WTC11 (cell line): ENCODE data around the gene CARD14. TPM values are rescaled to one million over a fixed set of nuclear protein-coding genes. Genes with fewer than 3 reads are reported as not detected.
A peak's percentile ranks its signal among the peaks of the same experiment; 100 is the strongest.
"Not testable (repeated sequence)": the region's sequence is repeated elsewhere in the genome, so short reads cannot be mapped to it uniquely, and the experiment has no call there.

ENCODE experiments used
- ATAC-seq: fragments of 200-7000 bp; cut with Tn5 transposase; 2 replicates; pipeline ENCODE4 v1.10.0; 2021; ENCODE audit warnings: mild to moderate bottlenecking, moderate library complexity
- CTCF ChIA-PET: fragments of 300-600 bp; sonication (Branson Sonifier 250); formaldehyde crosslinking; loops from one replicate; lab custom pipeline; 2021; ENCODE audit warnings: antibody characterized with exemption; lab: Charles Lee
- POLR2A ChIA-PET: fragments of 350-600 bp; sonication (Branson Sonifier 250); formaldehyde crosslinking; loops from one replicate; lab custom pipeline; 2021; ENCODE audit warnings: antibody characterized with exemption; lab: Charles Lee
- DNase-seq: peaks from one replicate; pipeline ENCODE4 v3.0.0; 2021; ENCODE audit warnings: low spot score
- H3K27ac Mint-ChIP-seq: 2 replicates; pipeline ENCODE4 v1.8.0; 2021; ENCODE audit warnings: mixed read lengths
- H3K27me3 Mint-ChIP-seq: 2 replicates; pipeline ENCODE4 v1.8.0; 2021; ENCODE audit warnings: low read depth, mild to moderate bottlenecking, moderate library complexity, mixed read lengths
- H3K36me3 Mint-ChIP-seq: 2 replicates; pipeline ENCODE4 v1.8.0; 2021; ENCODE audit warnings: mixed read lengths
- H3K4me1 Mint-ChIP-seq: 2 replicates; pipeline ENCODE4 v1.8.0; 2022; ENCODE audit warnings: mixed read lengths
- H3K4me3 Mint-ChIP-seq: 2 replicates; pipeline ENCODE4 v1.8.0; 2021; ENCODE audit warnings: mild to moderate bottlenecking, moderate library complexity, mixed read lengths
- H3K9me3 Mint-ChIP-seq: 2 replicates; pipeline ENCODE4 v1.8.0; 2021; ENCODE audit warnings: mixed read lengths
- GTF2I ChIP-seq: fragments of 250-450 bp; sonication (Bioruptor Pico); conservative IDR thresholded peaks from 2 replicates; pipeline ENCODE4 v1.4.0; 2021; ENCODE audit warnings: mild to moderate bottlenecking
- SP1 ChIP-seq: sonication (generic); formaldehyde crosslinking; conservative IDR thresholded peaks from 2 replicates; pipeline ENCODE4 v1.8.1; 2022; ENCODE audit warnings: missing genetic modification reagents
- ZNF416 ChIP-seq: fragments of 250-450 bp; sonication (Bioruptor Pico); IDR thresholded peaks from 2 replicates; pipeline ENCODE4 v1.9.0; 2021; ENCODE audit warnings: mild to moderate bottlenecking, inconsistent platforms
- total RNA-seq: library from RNA; stranded (reverse); gene quantifications from 3 replicates; pipeline ENCODE4 v1.2.3, GENCODE V29; 2021
- TF ChIP-seq, protein P1 (sequence below): fragments of 250-450 bp; sonication (Bioruptor Pico); IDR thresholded peaks from 2 replicates; pipeline ENCODE4 v1.9.0; 2021; ENCODE audit warnings: mild to moderate bottlenecking
- TF ChIP-seq, protein P2 (sequence below): fragments of 200-600 bp; IDR thresholded peaks from 2 replicates; pipeline ENCODE4 v1.8.0; 2022; ENCODE audit warnings: antibody characterized with exemption

CARD14 gene
- total RNA-seq, 1 experiment from 2014 or later, result 0.83 TPM

- TF ChIP-seq, protein P1, sequence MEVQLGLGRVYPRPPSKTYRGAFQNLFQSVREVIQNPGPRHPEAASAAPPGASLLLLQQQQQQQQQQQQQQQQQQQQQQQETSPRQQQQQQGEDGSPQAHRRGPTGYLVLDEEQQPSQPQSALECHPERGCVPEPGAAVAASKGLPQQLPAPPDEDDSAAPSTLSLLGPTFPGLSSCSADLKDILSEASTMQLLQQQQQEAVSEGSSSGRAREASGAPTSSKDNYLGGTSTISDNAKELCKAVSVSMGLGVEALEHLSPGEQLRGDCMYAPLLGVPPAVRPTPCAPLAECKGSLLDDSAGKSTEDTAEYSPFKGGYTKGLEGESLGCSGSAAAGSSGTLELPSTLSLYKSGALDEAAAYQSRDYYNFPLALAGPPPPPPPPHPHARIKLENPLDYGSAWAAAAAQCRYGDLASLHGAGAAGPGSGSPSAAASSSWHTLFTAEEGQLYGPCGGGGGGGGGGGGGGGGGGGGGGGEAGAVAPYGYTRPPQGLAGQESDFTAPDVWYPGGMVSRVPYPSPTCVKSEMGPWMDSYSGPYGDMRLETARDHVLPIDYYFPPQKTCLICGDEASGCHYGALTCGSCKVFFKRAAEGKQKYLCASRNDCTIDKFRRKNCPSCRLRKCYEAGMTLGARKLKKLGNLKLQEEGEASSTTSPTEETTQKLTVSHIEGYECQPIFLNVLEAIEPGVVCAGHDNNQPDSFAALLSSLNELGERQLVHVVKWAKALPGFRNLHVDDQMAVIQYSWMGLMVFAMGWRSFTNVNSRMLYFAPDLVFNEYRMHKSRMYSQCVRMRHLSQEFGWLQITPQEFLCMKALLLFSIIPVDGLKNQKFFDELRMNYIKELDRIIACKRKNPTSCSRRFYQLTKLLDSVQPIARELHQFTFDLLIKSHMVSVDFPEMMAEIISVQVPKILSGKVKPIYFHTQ, result no peak
- TF ChIP-seq GTF2I (CRISPR knock-in tag), result no peak
These were observed 86.2 kb downstream of the CARD14 start (continued) for GRCh38 chr17:80256034-80256350.

- POLR2A ChIA-PET, result no interaction called here
- Mint-ChIP-seq H3K9me3 (no peaks in the 10 kb centered on the region), H3K4me1 (peaks cover 49% of the 10 kb centered on the region), H3K4me3 (peak overlapping the region; percentile 33; the same call in 1 of the 2 replicates), H3K27ac (peak overlapping the region; percentile 91), H3K27me3 (no peaks in the 10 kb centered on the region), H3K36me3 (no peaks in the 10 kb centered on the region)
- ATAC-seq, result peak; percentile 3
- CTCF ChIA-PET, result interaction anchor here (1.6 kb wide), 1 partner anchor 175 kb away, joined by 3 read pairs; no protein-coding TSS in a partner anchor
- DNase-seq, result peak; percentile 33
- TF ChIP-seq, protein P2, sequence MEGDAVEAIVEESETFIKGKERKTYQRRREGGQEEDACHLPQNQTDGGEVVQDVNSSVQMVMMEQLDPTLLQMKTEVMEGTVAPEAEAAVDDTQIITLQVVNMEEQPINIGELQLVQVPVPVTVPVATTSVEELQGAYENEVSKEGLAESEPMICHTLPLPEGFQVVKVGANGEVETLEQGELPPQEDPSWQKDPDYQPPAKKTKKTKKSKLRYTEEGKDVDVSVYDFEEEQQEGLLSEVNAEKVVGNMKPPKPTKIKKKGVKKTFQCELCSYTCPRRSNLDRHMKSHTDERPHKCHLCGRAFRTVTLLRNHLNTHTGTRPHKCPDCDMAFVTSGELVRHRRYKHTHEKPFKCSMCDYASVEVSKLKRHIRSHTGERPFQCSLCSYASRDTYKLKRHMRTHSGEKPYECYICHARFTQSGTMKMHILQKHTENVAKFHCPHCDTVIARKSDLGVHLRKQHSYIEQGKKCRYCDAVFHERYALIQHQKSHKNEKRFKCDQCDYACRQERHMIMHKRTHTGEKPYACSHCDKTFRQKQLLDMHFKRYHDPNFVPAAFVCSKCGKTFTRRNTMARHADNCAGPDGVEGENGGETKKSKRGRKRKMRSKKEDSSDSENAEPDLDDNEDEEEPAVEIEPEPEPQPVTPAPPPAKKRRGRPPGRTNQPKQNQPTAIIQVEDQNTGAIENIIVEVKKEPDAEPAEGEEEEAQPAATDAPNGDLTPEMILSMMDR, result no peak
- TF ChIP-seq ZNF416 (CRISPR knock-in tag), result no peak
- TF ChIP-seq SP1 (CRISPR knock-in tag), result 0 out of 2 replicates have a peak, but pooled peaks have one; percentile 24
These were observed 87.9 kb downstream of the CARD14 start for GRCh38 chr17:80257716-80258213.

DNA sequence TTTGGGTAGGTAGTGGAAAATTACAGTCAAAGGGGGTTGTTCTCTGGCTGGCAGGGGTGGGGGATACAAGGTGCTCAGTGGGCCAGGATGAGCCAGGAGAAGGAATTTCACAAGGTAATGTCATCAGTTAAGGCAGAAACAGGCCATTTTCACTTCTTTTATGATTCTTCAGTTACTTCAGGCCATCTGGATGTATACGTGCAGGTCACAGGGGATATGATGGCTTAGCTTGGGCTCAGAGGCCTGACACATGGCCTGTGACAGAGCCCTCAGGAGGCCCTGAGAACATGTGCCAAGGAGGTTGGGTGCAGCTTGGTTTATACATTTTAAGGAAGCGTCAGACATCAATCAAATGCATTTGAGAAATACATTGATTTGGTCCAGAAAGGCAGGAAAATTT lies 88.5 kb downstream of the CARD14 start:
- Mint-ChIP-seq H3K4me3 (peak overlapping the region; percentile 33), H3K4me1 (peaks cover 54% of the 10 kb centered on the region), H3K27ac (peak overlapping the region; percentile 91)
- H3K27me3 Mint-ChIP-seq, H3K36me3 Mint-ChIP-seq, H3K9me3 Mint-ChIP-seq, ATAC-seq, POLR2A ChIA-PET, DNase-seq: not testable (repeated sequence)
- CTCF ChIA-PET, result interaction anchor here (1.6 kb wide), 1 partner anchor 175 kb away, joined by 3 read pairs; no protein-coding TSS in a partner anchor

Other genes starting within 250 kb of the CARD14 start
- gene TBC1D16, start 134.2 kb upstream of the CARD14 start, total RNA-seq, result 89.8 to 96.1 TPM (median 90.4 TPM) in 3 replicates
- 15.1 to 16.3 TPM (median 15.2 TPM) in 3 replicates for gene CCDC40, start 133.4 kb upstream of the CARD14 start, total RNA-seq
- 91.6 to 97.7 TPM (median 93.9 TPM) in 3 replicates for gene GAA, start 68.4 kb upstream of the CARD14 start, total RNA-seq
- 142 to 160 TPM (median 142 TPM) in 3 replicates for gene EIF4A3, start 22.9 kb upstream of the CARD14 start, total RNA-seq
- gene SGSH, start 50.3 kb downstream of the CARD14 start, total RNA-seq, result 22.0 to 27.7 TPM (median 22.0 TPM) in 3 replicates
- 19.1 to 26.4 TPM (median 23.5 TPM) in 3 replicates for gene SLC26A11, start 50.4 kb downstream of the CARD14 start, total RNA-seq
- 70.3 to 72.6 TPM (median 70.5 TPM) in 3 replicates for gene RNF213, start 90.8 kb downstream of the CARD14 start, total RNA-seq
- 18.1 to 25.2 TPM (median 20.6 TPM) in 3 replicates for gene ENDOV, start 245.1 kb downstream of the CARD14 start, total RNA-seq